Measurements from ENCODE around the gene RGL1.
A peak's percentile ranks its signal among the peaks of the same experiment; 100 is the strongest.

Gene RGL1

GRCh38 chr1:183889095-183889494 lies 84.2 kb downstream of the RGL1 start:
- DNase-seq (ENCODE audit: low read depth): no peak

GRCh38 chr1:183891158-183891856 lies 86.4 kb downstream of the RGL1 start:
- DNase-seq (ENCODE audit: low read depth): no peak

GRCh38 chr1:183892351-183892793 lies 87.5 kb downstream of the RGL1 start:
- no peak for DNase-seq (ENCODE audit: low read depth)

GRCh38 chr1:183893561-183894289 lies 88.8 kb downstream of the RGL1 start:
- no peak for DNase-seq (ENCODE audit: low read depth)

- DNase-seq (ENCODE audit: low read depth): no peak
These were observed 89.3 kb downstream of the RGL1 start for GRCh38 chr1:183894290-183894565.

GRCh38 chr1:183896466-183897048 lies 91.6 kb downstream of the RGL1 start:
- no peak for DNase-seq (ENCODE audit: low read depth)

- DNase-seq (ENCODE audit: low read depth): no peak
These were observed 93.1 kb downstream of the RGL1 start for GRCh38 chr1:183898001-183898396.

- DNase-seq (ENCODE audit: low read depth): no peak
These were observed 93.7 kb downstream of the RGL1 start for GRCh38 chr1:183898610-183899009.

- DNase-seq (ENCODE audit: low read depth): no peak
These were observed 96.9 kb downstream of the RGL1 start for GRCh38 chr1:183901748-183902330.

GRCh38 chr1:183903101-183903500 lies 98.2 kb downstream of the RGL1 start:
- no peak for DNase-seq (ENCODE audit: low read depth)

GRCh38 chr1:183905508-183906113 lies 100.7 kb downstream of the RGL1 start:
- no peak for DNase-seq (ENCODE audit: low read depth)

GRCh38 chr1:183907070-183907469 lies 102.2 kb downstream of the RGL1 start:
- DNase-seq (ENCODE audit: low read depth): no peak

- no peak for DNase-seq (ENCODE audit: low read depth)
These were observed 103.2 kb downstream of the RGL1 start for GRCh38 chr1:183908079-183908478.

- no peak for DNase-seq (ENCODE audit: low read depth)
These were observed 104.8 kb downstream of the RGL1 start for GRCh38 chr1:183909672-183910071.

GRCh38 chr1:183910845-183911244 lies 105.9 kb downstream of the RGL1 start:
- no peak for DNase-seq (ENCODE audit: low read depth)

- no peak for DNase-seq (ENCODE audit: low read depth)
These were observed 106.4 kb downstream of the RGL1 start for GRCh38 chr1:183911285-183911684.

- no peak for DNase-seq (ENCODE audit: low read depth)
These were observed 107.5 kb downstream of the RGL1 start for GRCh38 chr1:183912265-183912886.

- DNase-seq (ENCODE audit: low read depth): no peak
These were observed 108.7 kb downstream of the RGL1 start for GRCh38 chr1:183913567-183913993.

GRCh38 chr1:183914276-183914675 lies 109.4 kb downstream of the RGL1 start:
- DNase-seq (ENCODE audit: low read depth): no peak

- no peak for DNase-seq (ENCODE audit: low read depth)
These were observed 110.0 kb downstream of the RGL1 start for GRCh38 chr1:183914891-183915290.

GRCh38 chr1:183915625-183916510 lies 110.9 kb downstream of the RGL1 start:
- DNase-seq (ENCODE audit: low read depth): peak; percentile 96

Data from fibroblast of the conjunctiva (primary cell).